ENCODE results near the gene SRCIN1. TPM values are rescaled to one million over a fixed set of nuclear protein-coding genes. Genes with fewer than 3 reads are reported as not detected.

SRCIN1 gene
- total RNA-seq, 2 donors from 2014 or later = 2.8 to 5.9 TPM

DNA sequence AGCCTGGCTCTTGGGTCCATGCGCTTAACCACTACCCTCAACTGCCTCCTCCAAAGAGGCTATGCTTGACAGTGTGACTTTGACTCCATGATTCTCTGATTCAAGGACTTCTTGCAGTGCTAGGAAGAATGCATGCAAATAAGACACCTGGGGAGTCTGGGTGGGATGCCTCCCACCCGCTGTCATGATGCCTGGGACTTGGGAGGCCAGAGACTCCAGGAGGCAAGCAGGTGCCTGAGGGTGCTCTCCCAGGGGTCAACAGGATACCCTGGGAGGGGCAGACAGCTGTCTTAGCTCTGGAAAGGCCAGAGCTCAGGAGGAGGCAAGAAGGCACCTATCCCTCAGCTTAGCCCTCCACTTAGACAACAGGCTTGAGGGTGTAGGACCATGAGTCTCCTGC lies 38.4 kb downstream of the SRCIN1 start:
- no peak for DNase-seq
- H3K27ac ChIP-seq (ENCODE audit: low read depth, low read length) = no peak overlapping the region
- TF ChIP-seq, protein P1, sequence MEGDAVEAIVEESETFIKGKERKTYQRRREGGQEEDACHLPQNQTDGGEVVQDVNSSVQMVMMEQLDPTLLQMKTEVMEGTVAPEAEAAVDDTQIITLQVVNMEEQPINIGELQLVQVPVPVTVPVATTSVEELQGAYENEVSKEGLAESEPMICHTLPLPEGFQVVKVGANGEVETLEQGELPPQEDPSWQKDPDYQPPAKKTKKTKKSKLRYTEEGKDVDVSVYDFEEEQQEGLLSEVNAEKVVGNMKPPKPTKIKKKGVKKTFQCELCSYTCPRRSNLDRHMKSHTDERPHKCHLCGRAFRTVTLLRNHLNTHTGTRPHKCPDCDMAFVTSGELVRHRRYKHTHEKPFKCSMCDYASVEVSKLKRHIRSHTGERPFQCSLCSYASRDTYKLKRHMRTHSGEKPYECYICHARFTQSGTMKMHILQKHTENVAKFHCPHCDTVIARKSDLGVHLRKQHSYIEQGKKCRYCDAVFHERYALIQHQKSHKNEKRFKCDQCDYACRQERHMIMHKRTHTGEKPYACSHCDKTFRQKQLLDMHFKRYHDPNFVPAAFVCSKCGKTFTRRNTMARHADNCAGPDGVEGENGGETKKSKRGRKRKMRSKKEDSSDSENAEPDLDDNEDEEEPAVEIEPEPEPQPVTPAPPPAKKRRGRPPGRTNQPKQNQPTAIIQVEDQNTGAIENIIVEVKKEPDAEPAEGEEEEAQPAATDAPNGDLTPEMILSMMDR (conservative IDR thresholded peaks at IDR 0.05) = no peak
- H3K4me3 Mint-ChIP-seq = no peak overlapping the region
- peaks cover 98% of the 10 kb centered on the region for H3K27me3 Mint-ChIP-seq (ENCODE audit: insufficient read depth)
- no peak overlapping the region for H3K9ac ChIP-seq (ENCODE audit: extremely low read depth, low read length, poor library complexity, severe bottlenecking)
- no peaks in the 10 kb centered on the region for H3K36me3 Mint-ChIP-seq (ENCODE audit: low read depth)
- H3K4me1 ChIP-seq (ENCODE audit: control insufficient read depth, insufficient read depth, low read length) = peaks cover 4% of the 10 kb centered on the region
- H3K4me1 Mint-ChIP-seq = peaks cover 6% of the 10 kb centered on the region
- no peaks in the 10 kb centered on the region for H3K36me3 ChIP-seq (ENCODE audit: control insufficient read depth, insufficient read depth, low read length)
- no peak overlapping the region for H3K27ac Mint-ChIP-seq
- H3K4me3 ChIP-seq (ENCODE audit: low read length) = no peak overlapping the region
- no peaks in the 10 kb centered on the region for H3K9me3 Mint-ChIP-seq
- WGBS, 2 experiments (ENCODE audit: insufficient coverage in 1 of 2, insufficient read length in 1 of 2) = 90 to 100% methylated on average over 1 to 2 of the region's 2 CpGs
- H3K9me3 ChIP-seq (ENCODE audit: control insufficient read depth, low read length) = no peaks in the 10 kb centered on the region
- H3K27me3 ChIP-seq (ENCODE audit: control insufficient read depth, insufficient read depth, low read length, poor library complexity, severe bottlenecking) = peaks cover 96% of the 10 kb centered on the region

DNA sequence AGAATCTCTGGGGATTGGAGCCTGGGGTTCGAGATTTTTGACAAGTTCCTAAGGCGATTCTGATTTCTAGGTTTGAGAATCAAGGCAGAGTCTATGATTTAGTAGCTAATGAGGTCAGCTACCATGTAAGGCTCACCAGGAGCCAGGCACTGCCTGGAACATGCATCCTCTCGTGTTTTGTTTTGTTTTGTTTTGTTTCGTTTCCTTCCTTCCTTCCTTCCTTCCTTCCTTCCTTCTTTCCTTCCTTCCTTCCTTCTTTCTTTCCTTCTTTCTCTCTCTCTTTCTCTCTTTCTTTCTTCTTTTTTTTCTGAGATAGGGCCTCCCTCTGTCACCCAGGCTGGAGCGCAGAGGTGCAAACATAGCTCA lies 39.1 kb downstream of the SRCIN1 start:
- Histone ChIP-seq H3K4me1 (ENCODE audit: control insufficient read depth, insufficient read depth, low read length) (peaks cover 4% of the 10 kb centered on the region), H3K9ac (ENCODE audit: extremely low read depth, low read length, poor library complexity, severe bottlenecking) (no peak overlapping the region), H3K27me3 (ENCODE audit: control insufficient read depth, insufficient read depth, low read length, poor library complexity, severe bottlenecking) (peaks cover 99% of the 10 kb centered on the region), H3K9me3 (ENCODE audit: control insufficient read depth, low read length) (no peaks in the 10 kb centered on the region), H3K27ac (ENCODE audit: low read depth, low read length) (no peak overlapping the region), H3K36me3 (ENCODE audit: control insufficient read depth, insufficient read depth, low read length) (no peaks in the 10 kb centered on the region), H3K4me3 (ENCODE audit: low read length) (no peak overlapping the region)
- TF ChIP-seq, protein P1 (conservative IDR thresholded peaks at IDR 0.05) = no peak
- no peaks in the 10 kb centered on the region for H3K9me3 Mint-ChIP-seq
- peaks cover 3% of the 10 kb centered on the region for H3K4me1 Mint-ChIP-seq
- DNase-seq = no peak
- H3K27ac Mint-ChIP-seq = no peak overlapping the region
- H3K27me3 Mint-ChIP-seq (ENCODE audit: insufficient read depth) = peaks cover 96% of the 10 kb centered on the region
- WGBS, 2 experiments (ENCODE audit: insufficient coverage in 1 of 2, insufficient read length in 1 of 2) = 80 to 91% methylated on average over 2 to 5 of the region's 5 CpGs
- no peaks in the 10 kb centered on the region for H3K36me3 Mint-ChIP-seq (ENCODE audit: low read depth)
- no peak overlapping the region for H3K4me3 Mint-ChIP-seq

DNA sequence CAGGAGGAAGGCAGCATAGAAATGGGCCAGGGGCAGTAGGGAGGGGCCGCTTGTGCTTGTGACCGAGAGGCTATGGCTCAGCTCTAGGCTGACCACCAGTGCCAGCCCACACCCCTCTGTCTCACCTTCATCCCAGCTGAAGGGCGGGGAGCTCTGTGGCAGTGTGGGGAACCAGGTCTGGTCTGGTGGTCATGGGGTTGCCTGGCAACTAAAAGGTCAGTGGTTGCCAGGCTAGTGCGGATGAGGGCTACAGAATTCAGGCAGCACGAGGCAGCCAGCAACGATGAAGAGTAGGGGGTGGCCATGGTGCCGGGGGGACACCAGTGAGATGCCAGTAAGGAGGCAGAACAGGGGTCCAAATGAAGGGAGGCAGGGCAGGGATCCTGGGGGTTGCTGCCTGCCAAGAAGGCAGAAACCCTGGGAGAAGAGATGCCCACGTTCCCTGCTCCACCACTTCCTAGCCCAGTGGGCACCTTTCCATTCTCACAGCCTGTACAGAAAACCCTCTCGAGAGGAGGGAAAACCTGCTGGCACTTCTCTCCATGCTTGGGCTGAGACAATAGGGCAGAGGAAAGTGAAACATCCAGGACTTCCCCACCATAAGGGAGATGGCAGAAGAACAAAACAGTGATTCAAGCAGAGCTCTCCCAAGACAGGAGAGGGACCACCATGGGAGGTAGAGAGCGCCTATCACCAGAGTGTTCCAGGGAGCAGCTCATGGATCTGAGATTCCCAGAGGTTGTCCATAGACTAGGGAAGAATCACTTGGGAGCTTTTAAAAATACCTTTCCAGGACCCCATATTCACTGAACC lies 39.7 kb downstream of the SRCIN1 start:
- Histone ChIP-seq H3K9me3 (ENCODE audit: control insufficient read depth, low read length) (no peaks in the 10 kb centered on the region), H3K9ac (ENCODE audit: extremely low read depth, low read length, poor library complexity, severe bottlenecking) (no peak overlapping the region), H3K27ac (ENCODE audit: low read depth, low read length) (no peak overlapping the region), H3K36me3 (ENCODE audit: control insufficient read depth, insufficient read depth, low read length) (no peaks in the 10 kb centered on the region), H3K27me3 (ENCODE audit: control insufficient read depth, insufficient read depth, low read length, poor library complexity, severe bottlenecking) (peaks cover 99% of the 10 kb centered on the region), H3K4me3 (ENCODE audit: low read length) (no peak overlapping the region), H3K4me1 (ENCODE audit: control insufficient read depth, insufficient read depth, low read length) (peaks cover 4% of the 10 kb centered on the region)
- H3K27ac Mint-ChIP-seq = no peak overlapping the region
- H3K36me3 Mint-ChIP-seq (ENCODE audit: low read depth) = no peaks in the 10 kb centered on the region
- TF ChIP-seq, protein P1 (conservative IDR thresholded peaks at IDR 0.05) = no peak
- DNase-seq = no peak
- H3K4me3 Mint-ChIP-seq = no peak overlapping the region
- peaks cover 96% of the 10 kb centered on the region for H3K27me3 Mint-ChIP-seq (ENCODE audit: insufficient read depth)
- peaks cover 3% of the 10 kb centered on the region for H3K4me1 Mint-ChIP-seq
- H3K9me3 Mint-ChIP-seq = no peaks in the 10 kb centered on the region
- WGBS, 2 experiments (ENCODE audit: insufficient coverage in 1 of 2, insufficient read length in 1 of 2) = 75 to 82% methylated on average over 6 to 10 of the region's 10 CpGs
